Esophagus muscularis mucosa (tissue), 4 donors: Measurements from ENCODE around the gene MCUB. TPM values are rescaled to one million over a fixed set of nuclear protein-coding genes. Genes with fewer than 3 reads are reported as not detected.
"Not testable (repeated sequence)": the region's sequence is repeated elsewhere in the genome, so short reads cannot be mapped to it uniquely, and the experiment has no call there.

Experiments
- DNase-seq: peaks from one replicate; pipeline ENCODE4 v3.0.0-alpha.2; 2017; ENCODE audit errors: extremely low spot score
- H3K27ac ChIP-seq, 4 donors: fragments of 200-600 bp; sonication (generic); replicated peaks in 1 of 4; 1 replicate in 3 of 4; 2 replicates in 1 of 4; pipeline ENCODE4 v1.5.1; 2016 to 2019; ENCODE audit warnings: mild to moderate bottlenecking in 1 of 4
- H3K27me3 ChIP-seq, 4 donors: fragments of 200-600 bp; sonication (generic); one replicate each; pipeline versions ENCODE4 v1.5.1 to v1.6.0; 2016 to 2019
- H3K36me3 ChIP-seq, 4 donors: fragments of 200-600 bp; sonication (generic); one replicate each; pipeline ENCODE4 v1.5.1; 2016 to 2019
- H3K4me1 ChIP-seq, 4 donors: fragments of 200-600 bp; sonication (generic); one replicate each; pipeline ENCODE4 v1.5.1; 2016 to 2019
- H3K4me3 ChIP-seq, 4 donors: fragments of 200-600 bp; sonication (generic); 1 replicate in 2 of 4; 2 replicates in 2 of 4; pipeline ENCODE4 v1.5.1; 2016 to 2019; ENCODE audit warnings: mild to moderate bottlenecking in 4 of 4, moderate library complexity in 1 of 4
- H3K9me3 ChIP-seq, 4 donors: fragments of 200-600 bp; sonication (generic); 1 replicate in 3 of 4; 2 replicates in 1 of 4; pipeline ENCODE4 v1.5.1; 2016 to 2019
- EP300 ChIP-seq: sonication (generic); formaldehyde crosslinking; IDR thresholded peaks from one replicate; pipeline ENCODE4 v1.6.1; 2017; ENCODE audit warnings: antibody characterized with exemption
- POLR2A ChIP-seq: fragments of 450-650 bp; IDR thresholded peaks from one replicate; pipeline ENCODE4 v1.6.1; 2017; ENCODE audit warnings: antibody characterized with exemption, moderate library complexity, mild to moderate bottlenecking, low read depth
- POLR2AphosphoS5 ChIP-seq, 2 donors: sonication (generic); formaldehyde crosslinking; IDR thresholded peaks; one replicate each; pipeline ENCODE4 v1.6.1; 2017; ENCODE audit warnings: antibody characterized with exemption in 2 of 2
- WGBS: methylation state at CpG from one replicate; pipeline ENCODE4 v1.1.5; 2018; 5-methylcytosine and 5-hydroxymethylcytosine counted together
- intact Hi-C: fragments of 100-400 bp; cut with DNase I; formaldehyde crosslinking; loops from one replicate; pipeline ENCODE4 v1.15.1; 2023
- total RNA-seq, 4 donors: library from RNA; depleted of rRNA; stranded (reverse); fragments of >200 nt; gene quantifications; one replicate each; pipeline versions ENCODE4 v1.1.0 to v1.2.1, GENCODE V29; 2016
- TF ChIP-seq, protein P1 (sequence below), 3 experiments: fragments of 200-600 bp in 2 of 3; fragments of 450-650 bp in 1 of 3; sonication (generic) in 2 of 3; IDR thresholded peaks; one replicate each; pipeline ENCODE4 v1.5.1; 2017 to 2019; ENCODE audit warnings: antibody characterized with exemption in 3 of 3, mild to moderate bottlenecking in 2 of 3, moderate library complexity in 1 of 3

MCUB gene
- total RNA-seq, 4 donors from 2014 or later, result 7.9 to 25.6 (median 15.1) TPM

DNA sequence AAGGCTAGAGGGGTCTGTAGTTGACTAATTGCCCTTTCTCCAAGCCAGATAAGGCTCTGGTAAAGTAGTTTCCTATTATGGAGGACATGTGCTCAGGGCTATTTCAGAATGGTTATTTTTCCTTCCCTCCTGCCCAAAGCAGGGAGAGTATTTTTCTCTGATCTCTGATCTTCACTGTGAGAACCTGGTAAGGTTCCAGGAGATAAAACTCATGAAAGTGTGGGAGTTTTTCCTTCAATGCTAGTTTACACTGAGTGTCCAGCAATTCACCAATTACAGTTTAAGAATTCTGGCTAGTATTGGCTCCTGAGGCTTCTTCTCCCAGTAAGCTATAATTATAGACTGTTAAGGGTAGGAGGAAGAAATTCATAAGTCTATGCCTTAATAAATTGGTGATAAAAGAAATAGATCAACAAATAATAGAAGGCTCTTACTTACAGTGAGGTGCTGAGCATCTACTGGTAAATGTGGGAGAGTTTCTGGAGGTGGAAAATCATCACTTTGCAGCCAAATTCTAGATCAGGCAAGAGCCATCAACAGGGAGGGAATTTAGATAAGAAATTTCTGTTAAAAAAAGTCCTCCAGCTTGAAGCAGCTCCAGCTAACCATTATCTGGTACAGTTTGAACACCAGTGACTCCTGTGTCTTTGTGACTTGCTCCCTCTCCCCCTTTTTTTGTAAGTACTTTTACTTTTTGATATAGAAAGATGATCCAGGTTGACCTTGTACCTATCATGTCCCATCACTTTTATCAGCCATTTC lies 112.3 kb downstream of the MCUB start:
- TF ChIP-seq POLR2AphosphoS5 (IDR thresholded peaks at IDR 0.05) (no peak), EP300 (no peak), POLR2A (no peak)
- TF ChIP-seq, protein P1, sequence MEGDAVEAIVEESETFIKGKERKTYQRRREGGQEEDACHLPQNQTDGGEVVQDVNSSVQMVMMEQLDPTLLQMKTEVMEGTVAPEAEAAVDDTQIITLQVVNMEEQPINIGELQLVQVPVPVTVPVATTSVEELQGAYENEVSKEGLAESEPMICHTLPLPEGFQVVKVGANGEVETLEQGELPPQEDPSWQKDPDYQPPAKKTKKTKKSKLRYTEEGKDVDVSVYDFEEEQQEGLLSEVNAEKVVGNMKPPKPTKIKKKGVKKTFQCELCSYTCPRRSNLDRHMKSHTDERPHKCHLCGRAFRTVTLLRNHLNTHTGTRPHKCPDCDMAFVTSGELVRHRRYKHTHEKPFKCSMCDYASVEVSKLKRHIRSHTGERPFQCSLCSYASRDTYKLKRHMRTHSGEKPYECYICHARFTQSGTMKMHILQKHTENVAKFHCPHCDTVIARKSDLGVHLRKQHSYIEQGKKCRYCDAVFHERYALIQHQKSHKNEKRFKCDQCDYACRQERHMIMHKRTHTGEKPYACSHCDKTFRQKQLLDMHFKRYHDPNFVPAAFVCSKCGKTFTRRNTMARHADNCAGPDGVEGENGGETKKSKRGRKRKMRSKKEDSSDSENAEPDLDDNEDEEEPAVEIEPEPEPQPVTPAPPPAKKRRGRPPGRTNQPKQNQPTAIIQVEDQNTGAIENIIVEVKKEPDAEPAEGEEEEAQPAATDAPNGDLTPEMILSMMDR (IDR thresholded peaks at IDR 0.05), result no peak
- Histone ChIP-seq H3K4me3 (no peak overlapping the region), H3K36me3 (no peaks in the 10 kb centered on the region), H3K9me3 (peaks cover 0 to 10% (median 0%) of the 10 kb centered on the region in 4 donors), H3K27ac (no peak overlapping the region), H3K4me1 (no peaks in the 10 kb centered on the region), H3K27me3 (no peaks in the 10 kb centered on the region)
- no peak for DNase-seq
- intact Hi-C loops, result no loop called here

- no peaks in the 10 kb centered on the region for H3K27me3 ChIP-seq
- H3K4me1 ChIP-seq, result no peaks in the 10 kb centered on the region
- WGBS, result 89% methylated on average over 1 of the region's 1 CpG
- DNase-seq, result no peak
- H3K9me3 ChIP-seq, result peaks cover 0 to 10% (median 0%) of the 10 kb centered on the region in 4 donors
- no peak overlapping the region for H3K4me3 ChIP-seq
- intact Hi-C loops, result no loop called here
- no peaks in the 10 kb centered on the region for H3K36me3 ChIP-seq
- TF ChIP-seq, protein P1 (IDR thresholded peaks at IDR 0.05), result no peak
- TF ChIP-seq POLR2A, result no peak
- no peak for TF ChIP-seq POLR2AphosphoS5 (IDR thresholded peaks at IDR 0.05)
- TF ChIP-seq EP300, result no peak
- H3K27ac ChIP-seq, result no peak overlapping the region
Measured at GRCh38 chr4:109673303-109673702, 113.3 kb downstream of the MCUB start.

DNA sequence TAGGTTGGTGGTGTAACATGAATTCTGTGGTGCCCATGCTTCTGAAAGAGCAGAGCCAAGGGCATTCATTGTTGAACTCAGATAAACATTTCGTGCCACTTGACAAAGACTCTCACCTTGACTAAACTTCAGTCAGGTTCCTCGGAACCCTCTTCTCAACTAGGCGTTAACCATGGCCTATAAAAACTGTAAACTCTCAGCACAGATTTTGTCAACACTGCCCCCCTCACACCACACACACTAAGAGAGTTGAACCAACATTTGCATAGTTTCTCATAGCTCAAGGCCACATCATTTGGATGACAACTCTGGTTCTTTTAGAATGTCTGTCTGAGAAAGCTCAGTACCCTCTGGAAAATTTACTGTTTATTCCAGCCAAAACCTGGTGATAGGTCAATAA lies 115.1 kb downstream of the MCUB start:
- peaks cover 0 to 10% (median 0%) of the 10 kb centered on the region in 4 donors for H3K9me3 ChIP-seq
- 94% methylated on average over 3 of the region's 3 CpGs for WGBS
- DNase-seq, result no peak
- H3K27ac ChIP-seq, result no peak overlapping the region
- intact Hi-C loops, result no loop called here
- no peaks in the 10 kb centered on the region for H3K4me1 ChIP-seq
- TF ChIP-seq, protein P1 (IDR thresholded peaks at IDR 0.05), result no peak
- H3K27me3 ChIP-seq, result no peaks in the 10 kb centered on the region
- no peaks in the 10 kb centered on the region for H3K36me3 ChIP-seq
- H3K4me3 ChIP-seq, result no peak overlapping the region

DNA sequence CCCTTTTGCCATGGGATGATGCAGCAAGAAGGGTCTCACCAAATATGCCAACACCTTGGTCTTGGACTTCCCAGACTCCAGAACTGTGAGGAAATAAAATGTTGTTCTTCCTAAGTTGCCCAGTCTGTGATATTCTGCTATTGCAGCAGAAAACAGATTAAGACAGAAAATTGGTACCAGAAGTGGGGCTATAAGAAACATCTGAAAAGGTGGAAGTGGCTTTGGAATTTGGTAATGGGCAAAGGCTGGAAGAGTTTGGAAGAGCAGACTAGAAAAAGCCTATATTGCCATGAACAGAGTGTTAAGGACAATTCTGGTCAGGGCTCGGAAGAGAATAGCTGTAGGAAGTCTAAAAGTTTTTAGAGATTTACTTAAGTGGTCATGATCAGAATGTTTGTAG lies 115.8 kb downstream of the MCUB start:
- TF ChIP-seq POLR2AphosphoS5 (IDR thresholded peaks at IDR 0.05), result no peak
- TF ChIP-seq, protein P1 (IDR thresholded peaks at IDR 0.05), result no peak
- TF ChIP-seq POLR2A, result no peak
- TF ChIP-seq EP300, result no peak
- Histone ChIP-seq H3K4me1 (no peaks in the 10 kb centered on the region), H3K9me3 (peaks cover 0 to 8% (median 0%) of the 10 kb centered on the region in 4 donors), H3K27ac (no peak overlapping the region), H3K27me3 (no peaks in the 10 kb centered on the region), H3K36me3 (no peaks in the 10 kb centered on the region), H3K4me3 (no peak overlapping the region)
- no peak for DNase-seq
- intact Hi-C loops, result no loop called here
- WGBS, result 95% methylated on average over 1 of the region's 1 CpG

- intact Hi-C loops, result no loop called here
Measured at GRCh38 chr4:109676886-109677285, 116.8 kb downstream of the MCUB start.

GRCh38 chr4:109678472-109678871 lies 118.4 kb downstream of the MCUB start:
- 89% methylated on average over 7 of the region's 28 CpGs for WGBS
- not testable (repeated sequence) for DNase-seq

More at GRCh38 chr4:109676886-109677285, 116.8 kb downstream of the MCUB start:
- TF ChIP-seq POLR2A, result no peak
- no peaks in the 10 kb centered on the region for H3K9me3 ChIP-seq
- 87% methylated on average over 1 of the region's 1 CpG for WGBS
- H3K4me1 ChIP-seq, result no peaks in the 10 kb centered on the region
- no peak overlapping the region for H3K4me3 ChIP-seq
- peaks cover 0 to 6% (median 0%) of the 10 kb centered on the region in 4 donors for H3K36me3 ChIP-seq
- no peaks in the 10 kb centered on the region for H3K27me3 ChIP-seq
- no peak for DNase-seq
- no peak overlapping the region for H3K27ac ChIP-seq

GRCh38 chr4:109678925-109679324 lies 118.9 kb downstream of the MCUB start:
- H3K27me3 ChIP-seq, H3K27ac ChIP-seq, intact Hi-C loops, H3K9me3 ChIP-seq, H3K4me3 ChIP-seq, H3K36me3 ChIP-seq, DNase-seq, H3K4me1 ChIP-seq: not testable (repeated sequence)
- WGBS, result 100% methylated on average over 3 of the region's 14 CpGs

More at GRCh38 chr4:109678472-109678871, 118.4 kb downstream of the MCUB start:
- H3K36me3 ChIP-seq, H3K9me3 ChIP-seq, H3K27me3 ChIP-seq, H3K27ac ChIP-seq, intact Hi-C loops, H3K4me3 ChIP-seq, H3K4me1 ChIP-seq: not testable (repeated sequence)
